CD4-positive, alpha-beta T cell treated with Interleukin-15 for 4 hours (primary cell): ENCODE measurements around the gene INPP5A.

Experiments used
- DNase-seq: peaks from one replicate; pipeline ENCODE4 v3.0.0-alpha.2; 2020; ENCODE audit warnings: low spot score

Gene INPP5A

GRCh38 chr10:132580617-132581016 lies 43.0 kb downstream of the INPP5A start:
- DNase-seq = no peak

DNA sequence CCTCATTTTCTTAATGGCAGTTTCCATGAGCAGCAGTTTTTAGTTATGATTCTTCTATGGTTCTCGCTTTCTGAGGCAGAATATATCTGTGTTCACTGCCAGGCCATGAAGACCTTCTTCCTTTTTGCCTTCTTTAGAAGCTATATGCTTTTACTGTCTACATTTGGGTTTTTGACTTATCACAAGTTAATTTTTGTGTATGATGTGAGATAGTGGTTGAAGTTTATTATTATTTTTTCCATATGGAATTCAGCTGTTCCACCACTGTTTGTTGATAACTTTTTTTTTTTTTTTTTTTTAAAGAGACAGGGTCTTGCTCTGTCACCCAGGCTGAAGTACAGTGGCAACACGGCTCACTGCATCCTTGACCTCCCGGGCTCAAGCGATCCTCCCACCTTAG lies 44.5 kb downstream of the INPP5A start:
- DNase-seq = no peak

- no peak for DNase-seq
These were observed 45.2 kb downstream of the INPP5A start for GRCh38 chr10:132582771-132583170.

DNA sequence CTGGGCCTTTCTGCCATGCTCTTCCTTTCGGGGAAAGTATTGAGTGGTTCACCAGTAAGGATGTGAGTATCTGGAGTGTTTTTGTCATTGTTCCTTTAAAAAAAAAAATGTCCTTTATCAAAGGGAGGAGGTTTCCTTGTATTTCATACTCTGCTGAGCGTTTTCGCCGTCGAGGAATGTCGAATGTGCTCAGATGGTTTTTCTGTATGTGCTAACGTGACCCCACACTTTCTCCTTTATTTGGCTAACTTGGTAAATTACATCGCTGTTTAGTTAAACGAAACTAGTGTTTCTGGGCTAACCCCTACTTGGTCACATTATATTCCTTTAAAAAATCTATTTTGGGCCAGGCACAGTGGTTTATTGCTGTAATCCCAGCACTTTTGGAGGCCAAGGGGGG lies 45.9 kb downstream of the INPP5A start:
- no peak for DNase-seq

DNA sequence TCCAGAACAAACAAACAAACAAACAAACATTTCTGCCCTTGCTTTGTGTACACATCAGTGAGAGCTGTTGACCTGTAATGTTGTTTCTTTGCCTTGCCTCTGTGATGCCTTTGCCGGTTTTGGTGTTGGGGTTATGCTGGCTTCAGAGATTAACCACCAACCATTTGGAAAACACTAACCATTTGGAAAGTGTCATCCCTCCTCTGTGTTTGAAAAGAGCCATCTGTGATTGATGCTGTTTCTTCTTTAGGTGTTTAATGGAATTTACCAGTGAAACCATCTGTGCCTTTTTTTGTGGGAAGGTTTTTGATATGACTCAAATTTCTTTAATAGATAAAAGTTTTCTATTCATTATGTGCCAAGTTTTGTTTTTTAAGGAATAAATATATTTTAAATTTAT lies 46.5 kb downstream of the INPP5A start:
- no peak for DNase-seq

- DNase-seq = no peak
These were observed 48.4 kb downstream of the INPP5A start for GRCh38 chr10:132585732-132586722.

DNA sequence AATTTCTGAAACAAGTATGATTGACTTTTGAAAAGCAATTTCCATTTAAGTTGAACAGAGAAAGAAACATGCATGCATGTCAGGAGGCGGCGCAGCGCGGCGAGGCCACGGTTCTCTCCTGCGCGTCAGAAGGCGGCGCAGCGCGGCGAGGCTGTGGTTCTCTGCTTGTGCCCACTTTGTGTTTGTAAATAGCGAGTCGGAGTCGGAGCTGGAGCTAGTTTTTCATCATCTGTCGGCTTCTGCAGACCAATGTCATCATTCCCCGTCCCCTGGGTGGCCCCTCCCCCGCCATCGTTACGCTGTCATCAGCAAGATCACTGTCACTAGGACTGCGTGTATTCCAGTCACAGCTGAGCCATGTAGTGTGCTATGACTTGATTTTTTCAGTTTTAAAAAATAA lies 49.2 kb downstream of the INPP5A start:
- no peak for DNase-seq

DNA sequence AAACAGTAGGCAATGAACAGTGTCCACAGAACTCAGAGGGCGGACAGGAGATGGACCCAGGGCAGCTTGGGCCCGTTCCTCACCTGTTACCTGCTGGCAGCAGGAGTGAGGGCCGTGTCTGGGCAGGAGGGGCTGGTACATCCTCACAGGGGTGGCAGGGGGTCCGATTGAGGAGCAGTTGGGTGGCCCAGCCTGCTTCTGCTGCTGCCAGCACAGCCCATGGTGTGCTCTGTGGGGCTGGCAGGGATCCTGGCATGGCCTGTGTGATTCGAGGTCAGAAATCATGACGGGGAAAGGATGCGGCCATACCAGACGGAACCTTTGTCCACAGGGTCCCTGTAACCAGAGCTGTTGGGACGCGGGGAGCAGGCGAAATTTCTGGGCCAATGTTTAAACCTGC lies 49.6 kb downstream of the INPP5A start:
- no peak for DNase-seq

- DNase-seq = peak; percentile 28
These were observed 50.9 kb downstream of the INPP5A start for GRCh38 chr10:132588301-132589013.

DNA sequence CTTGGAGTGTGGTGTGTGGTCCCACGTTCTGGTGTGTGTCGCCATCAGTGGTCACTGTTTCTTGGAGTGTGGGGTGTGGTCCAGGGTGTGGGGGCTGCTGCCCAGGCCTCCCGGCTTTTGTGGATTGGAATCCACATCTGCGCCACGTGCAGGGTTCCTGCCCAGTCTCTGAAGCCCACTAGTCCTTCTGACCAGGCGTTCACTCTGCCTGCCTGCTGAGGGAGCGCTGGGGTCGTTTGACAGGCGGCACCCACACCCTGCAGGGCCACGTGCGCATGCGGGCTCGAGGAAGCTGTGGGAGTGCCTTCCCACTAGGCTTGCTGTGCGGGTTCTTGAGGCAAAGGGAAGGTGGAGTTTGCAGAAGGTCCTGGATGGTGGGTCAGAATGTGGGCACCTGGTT lies 51.4 kb downstream of the INPP5A start:
- no peak for DNase-seq

GRCh38 chr10:132589681-132590080 lies 52.1 kb downstream of the INPP5A start:
- DNase-seq = no peak

GRCh38 chr10:132590094-132590751 lies 52.6 kb downstream of the INPP5A start:
- no peak for DNase-seq

DNA sequence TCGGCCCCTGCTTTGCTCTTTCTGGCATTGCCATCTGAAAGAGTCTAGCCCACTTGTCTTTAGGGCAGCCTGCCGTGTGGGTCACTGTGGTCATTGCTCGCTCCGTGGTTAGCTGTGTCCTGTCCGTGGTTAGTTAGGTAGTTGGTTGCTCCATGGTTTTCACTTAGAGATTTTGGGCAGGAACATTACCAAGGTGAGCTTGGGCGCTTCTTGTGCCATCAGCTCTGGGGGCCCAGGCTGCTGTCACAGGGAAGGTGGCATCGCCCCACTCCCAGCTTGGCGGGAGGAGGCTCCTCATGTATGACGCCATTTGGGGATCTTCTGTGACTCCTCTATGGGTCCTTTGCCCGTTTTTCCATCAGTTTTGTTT lies 53.1 kb downstream of the INPP5A start:
- DNase-seq = no peak

DNA sequence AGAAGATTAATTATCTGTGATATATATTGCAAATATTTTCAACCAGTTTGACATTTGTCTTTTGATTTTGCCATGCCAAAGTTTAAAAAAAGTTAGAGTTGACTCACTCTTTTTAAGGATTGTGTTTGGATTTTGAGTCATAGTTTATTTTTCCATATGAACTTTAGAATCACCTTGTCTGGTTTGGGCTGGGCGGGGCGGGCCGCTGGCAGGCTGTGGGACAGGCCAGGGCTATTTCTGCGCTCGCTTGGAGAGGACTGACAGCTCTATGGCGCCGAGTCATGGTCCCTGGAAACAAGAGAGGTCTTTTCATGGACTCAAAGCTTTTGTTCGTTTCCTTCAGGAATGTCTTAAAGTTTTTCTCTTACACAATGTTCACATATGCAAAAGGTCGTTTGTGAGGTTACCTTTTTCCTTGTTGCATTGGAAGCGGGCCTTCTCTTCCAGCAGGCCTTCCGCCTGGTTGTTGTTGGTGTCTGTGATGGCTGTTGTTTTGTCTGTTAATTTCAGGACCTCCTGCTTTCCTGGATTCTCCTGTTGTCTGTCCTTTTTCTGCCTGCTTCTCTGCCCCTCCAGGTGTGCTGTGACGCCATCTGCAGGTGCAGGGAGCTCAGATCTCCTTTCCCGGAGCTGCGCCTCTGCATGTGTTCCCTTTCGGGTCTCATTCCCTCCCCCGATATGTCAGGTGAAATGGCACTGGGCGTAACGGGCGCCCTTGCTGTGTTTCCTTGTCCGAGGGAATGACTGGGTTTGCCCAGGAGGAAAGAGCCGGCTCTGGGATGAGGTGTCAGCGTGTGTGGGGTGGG lies 53.8 kb downstream of the INPP5A start:
- DNase-seq = no peak

- no peak for DNase-seq
These were observed 55.3 kb downstream of the INPP5A start for GRCh38 chr10:132592790-132593383.

DNA sequence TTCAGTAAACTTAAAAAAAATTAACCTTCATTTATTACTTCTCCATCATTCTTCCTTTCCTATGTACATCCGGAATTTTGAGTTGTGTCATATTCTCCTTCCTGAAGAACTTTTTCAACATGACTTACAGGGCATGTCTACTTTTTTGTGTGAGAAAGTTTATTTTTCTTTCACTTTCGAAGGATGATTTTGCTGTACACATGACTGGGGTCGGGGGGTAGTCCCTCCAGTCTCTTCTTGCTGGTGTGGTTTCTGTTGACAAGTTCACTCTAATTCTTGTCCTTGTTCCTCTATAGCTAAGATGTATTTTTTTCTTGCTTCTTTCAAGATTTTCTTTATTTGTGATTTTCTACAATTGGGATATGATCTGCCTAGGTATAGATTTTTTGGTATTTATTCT lies 55.8 kb downstream of the INPP5A start:
- DNase-seq = no peak

DNA sequence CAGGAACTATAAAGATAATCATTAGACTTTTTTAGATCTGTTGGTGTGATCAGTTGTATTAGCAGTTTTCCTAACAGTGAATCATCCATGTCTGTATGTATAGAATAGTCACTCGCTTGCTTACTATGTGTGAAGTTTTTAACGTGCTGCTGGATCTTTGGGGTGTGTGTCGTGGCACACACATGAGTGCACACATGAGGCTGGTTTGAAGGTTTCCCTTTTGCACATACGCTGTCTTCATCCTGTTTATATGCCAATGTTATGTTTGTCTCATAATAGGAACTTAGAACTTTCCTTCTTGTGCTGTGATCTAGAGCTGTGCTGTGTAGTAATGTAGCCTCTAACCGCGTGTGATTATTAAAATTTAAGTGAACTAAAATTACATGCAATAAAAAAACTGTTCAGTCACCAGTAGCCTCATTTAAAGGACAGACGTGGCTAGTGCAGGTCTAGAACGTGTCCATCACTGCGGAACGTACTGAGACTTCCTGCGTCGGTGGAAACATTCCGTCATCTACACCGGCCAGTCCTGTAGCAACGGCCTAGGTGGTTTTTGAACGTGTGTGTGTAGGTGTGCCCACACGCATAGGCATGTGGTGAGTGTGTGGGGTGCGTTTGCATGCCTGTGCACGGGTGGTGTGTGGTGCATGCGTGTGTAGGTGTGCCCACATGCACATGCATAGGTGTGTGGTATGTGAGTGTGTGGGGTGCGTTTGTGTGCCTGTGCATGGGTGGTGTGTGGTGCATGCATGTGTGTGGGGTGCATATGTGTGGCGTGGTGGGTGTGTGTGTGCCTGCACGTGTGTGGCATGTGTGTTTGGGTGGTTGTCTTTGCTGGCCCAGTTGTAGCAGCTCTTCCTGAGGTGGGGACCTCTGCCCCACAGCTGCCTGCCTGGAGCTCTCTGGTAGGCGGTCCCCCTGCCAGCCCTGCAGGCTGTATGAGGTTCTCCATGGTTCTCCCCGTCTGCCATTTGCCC lies 56.6 kb downstream of the INPP5A start:
- no peak for DNase-seq

DNA sequence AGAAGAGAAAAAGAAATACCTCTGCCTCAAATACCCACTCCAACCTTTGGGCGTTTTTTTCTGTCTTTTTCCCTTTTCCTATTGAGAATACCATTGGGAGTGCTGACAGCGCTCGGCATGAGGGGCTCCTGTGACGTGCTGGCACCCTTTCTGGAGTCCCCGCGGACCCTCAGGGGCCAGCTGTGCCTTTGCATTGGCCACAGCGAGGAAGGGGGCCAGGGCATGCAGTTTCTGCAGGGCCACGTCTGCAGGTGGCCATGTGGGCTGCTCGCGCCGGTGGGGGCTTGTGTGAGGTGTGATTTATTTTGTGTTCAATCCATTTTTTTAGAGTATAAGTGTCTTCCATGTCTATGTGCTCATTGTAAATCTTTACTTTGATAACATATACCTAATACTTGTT lies 57.4 kb downstream of the INPP5A start:
- DNase-seq = no peak

- no peak for DNase-seq
These were observed 58.3 kb downstream of the INPP5A start for GRCh38 chr10:132595854-132596253.

DNA sequence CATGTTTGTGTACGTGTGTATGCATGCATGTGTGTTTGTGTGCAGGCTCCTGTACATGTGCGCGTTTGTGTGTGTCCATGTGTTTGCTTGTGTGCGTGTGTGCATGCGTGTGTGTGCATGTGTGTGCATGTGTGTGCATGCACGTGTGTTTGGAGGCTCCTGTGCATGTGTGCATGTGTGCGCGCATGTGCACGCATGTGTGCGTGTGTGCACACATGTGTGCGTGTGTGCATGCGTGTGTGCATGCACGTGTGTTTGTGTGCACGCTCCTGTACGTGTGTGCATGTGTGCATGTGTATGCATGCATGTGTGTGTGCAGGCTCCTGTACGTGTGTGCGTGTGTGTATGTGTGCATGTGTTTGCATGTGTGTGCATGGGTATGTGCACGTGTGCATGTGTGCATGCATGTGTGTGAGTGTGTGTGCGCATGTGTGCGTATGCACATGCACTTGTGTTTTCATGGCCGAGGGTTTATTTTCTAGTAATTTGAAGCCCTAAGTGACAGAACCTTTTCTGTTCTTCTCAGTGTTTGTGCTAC lies 59.2 kb downstream of the INPP5A start:
- DNase-seq = no peak
